Nephron progenitor cell (in vitro differentiated cells): Measurements from ENCODE around the gene CNTNAP2.

ENCODE experiments used
- DNase-seq: peaks from one replicate; pipeline ENCODE4 v3.0.0; 2021
- H3K27ac Mint-ChIP-seq: 2 replicates; pipeline ENCODE4 v1.8.0; 2021; ENCODE audit warnings: mild to moderate bottlenecking, moderate library complexity, mixed read lengths
- H3K27me3 Mint-ChIP-seq: 2 replicates; pipeline ENCODE4 v1.8.0; 2021; ENCODE audit warnings: mild to moderate bottlenecking, low read depth, mixed read lengths; ENCODE audit not compliant: poor library complexity
- H3K36me3 Mint-ChIP-seq: 2 replicates; pipeline ENCODE4 v1.8.0; 2021; ENCODE audit warnings: low read depth, mixed read lengths
- H3K4me1 Mint-ChIP-seq: 2 replicates; pipeline ENCODE4 v1.8.0; 2021; ENCODE audit warnings: mixed read lengths
- H3K4me3 Mint-ChIP-seq: 2 replicates; pipeline ENCODE4 v1.8.0; 2021; ENCODE audit warnings: mild to moderate bottlenecking, moderate library complexity, mixed read lengths
- H3K9me3 Mint-ChIP-seq: 2 replicates; pipeline ENCODE4 v1.8.0; 2021; ENCODE audit warnings: mild to moderate bottlenecking, moderate library complexity, mixed read lengths
- TF ChIP-seq, protein P1 (sequence below): fragments of 200-600 bp; sonication (generic); IDR thresholded peaks from 2 replicates; pipeline ENCODE4 v1.5.0; 2021; ENCODE audit warnings: antibody characterized with exemption

Gene CNTNAP2

DNA sequence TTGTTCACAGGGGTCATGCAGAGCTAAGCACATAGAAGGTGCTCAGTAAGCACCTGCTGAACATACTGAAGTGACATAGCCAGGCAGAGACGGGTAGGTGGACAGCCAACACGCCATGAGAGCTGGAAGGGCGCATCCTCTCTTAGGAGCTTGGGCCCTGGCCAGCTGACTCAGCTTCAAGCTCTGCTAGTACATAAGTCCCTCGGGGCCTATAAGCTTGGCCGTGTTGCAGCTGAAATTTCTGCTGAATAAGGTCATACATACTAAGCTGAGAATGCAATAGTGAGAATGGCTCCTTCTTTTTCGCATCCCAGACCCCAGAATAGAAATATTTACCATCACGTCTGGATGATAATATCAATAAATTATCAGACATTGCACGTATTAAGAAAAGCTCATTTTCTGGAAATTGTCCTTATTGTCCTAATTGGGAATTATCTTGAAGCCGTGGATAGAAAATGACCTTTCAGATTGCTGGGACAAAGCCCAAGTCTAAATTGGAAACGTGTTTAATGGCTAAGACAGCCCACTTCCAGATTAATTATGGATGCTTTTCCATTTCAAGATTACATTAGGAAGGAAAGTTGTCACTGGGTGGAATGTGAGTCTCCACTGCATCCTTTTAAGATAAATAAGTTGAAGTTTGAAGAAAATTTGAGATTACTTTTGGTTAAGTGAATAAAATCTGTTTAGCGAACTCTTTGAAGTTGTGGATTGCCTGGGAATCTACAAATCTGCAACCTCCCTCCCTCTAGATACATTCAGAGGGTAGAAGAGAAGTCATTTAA is 2186.9 kb downstream of the CNTNAP2 start:
- Mint-ChIP-seq H3K27ac (no peak overlapping the region), H3K4me1 (no peaks in the 10 kb centered on the region), H3K36me3 (no peaks in the 10 kb centered on the region), H3K27me3 (peaks cover 3% of the 10 kb centered on the region), H3K9me3 (no peaks in the 10 kb centered on the region), H3K4me3 (no peak overlapping the region)
- TF ChIP-seq, protein P1, sequence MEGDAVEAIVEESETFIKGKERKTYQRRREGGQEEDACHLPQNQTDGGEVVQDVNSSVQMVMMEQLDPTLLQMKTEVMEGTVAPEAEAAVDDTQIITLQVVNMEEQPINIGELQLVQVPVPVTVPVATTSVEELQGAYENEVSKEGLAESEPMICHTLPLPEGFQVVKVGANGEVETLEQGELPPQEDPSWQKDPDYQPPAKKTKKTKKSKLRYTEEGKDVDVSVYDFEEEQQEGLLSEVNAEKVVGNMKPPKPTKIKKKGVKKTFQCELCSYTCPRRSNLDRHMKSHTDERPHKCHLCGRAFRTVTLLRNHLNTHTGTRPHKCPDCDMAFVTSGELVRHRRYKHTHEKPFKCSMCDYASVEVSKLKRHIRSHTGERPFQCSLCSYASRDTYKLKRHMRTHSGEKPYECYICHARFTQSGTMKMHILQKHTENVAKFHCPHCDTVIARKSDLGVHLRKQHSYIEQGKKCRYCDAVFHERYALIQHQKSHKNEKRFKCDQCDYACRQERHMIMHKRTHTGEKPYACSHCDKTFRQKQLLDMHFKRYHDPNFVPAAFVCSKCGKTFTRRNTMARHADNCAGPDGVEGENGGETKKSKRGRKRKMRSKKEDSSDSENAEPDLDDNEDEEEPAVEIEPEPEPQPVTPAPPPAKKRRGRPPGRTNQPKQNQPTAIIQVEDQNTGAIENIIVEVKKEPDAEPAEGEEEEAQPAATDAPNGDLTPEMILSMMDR, result no peak
- peak; percentile 9 for DNase-seq

DNA sequence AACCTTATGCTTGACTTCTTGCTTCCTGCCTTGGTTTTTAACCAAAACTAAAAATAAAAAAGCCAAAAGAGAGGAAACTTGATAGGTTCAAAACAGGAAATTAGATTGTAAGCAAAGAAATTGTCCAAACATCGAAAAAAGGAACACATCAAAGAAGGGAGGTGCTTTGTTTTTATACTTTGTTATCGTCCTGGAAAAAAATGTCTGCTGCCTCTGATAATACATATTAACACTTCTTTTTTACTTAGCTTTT is 2187.4 kb downstream of the CNTNAP2 start:
- TF ChIP-seq, protein P1, result no peak
- DNase-seq, result no peak
- Mint-ChIP-seq H3K27me3 (peaks cover 3% of the 10 kb centered on the region), H3K36me3 (no peaks in the 10 kb centered on the region), H3K27ac (no peak overlapping the region), H3K9me3 (no peaks in the 10 kb centered on the region), H3K4me1 (no peaks in the 10 kb centered on the region), H3K4me3 (no peak overlapping the region)

DNA sequence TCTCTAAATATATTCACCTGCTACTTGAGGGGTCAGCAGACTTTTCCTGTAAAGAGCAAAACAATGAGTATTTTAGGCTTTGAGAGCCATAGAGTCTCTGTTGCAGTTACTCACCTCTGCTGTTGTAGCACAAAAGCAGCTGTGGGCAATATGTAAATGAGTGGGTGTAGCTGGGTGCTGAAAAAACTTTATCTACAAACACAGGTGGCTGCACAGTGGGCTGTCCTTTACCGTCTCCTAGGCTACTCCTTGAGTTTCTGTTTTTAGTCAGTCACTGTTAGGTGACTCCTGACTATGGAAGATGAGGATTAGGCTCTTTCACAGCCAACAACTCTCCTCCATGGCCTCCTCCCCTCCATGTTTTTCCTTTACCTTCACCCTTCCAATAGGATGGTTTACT is 2187.9 kb downstream of the CNTNAP2 start:
- Mint-ChIP-seq H3K4me3 (no peak overlapping the region), H3K36me3 (no peaks in the 10 kb centered on the region), H3K4me1 (no peaks in the 10 kb centered on the region), H3K27ac (no peak overlapping the region), H3K9me3 (no peaks in the 10 kb centered on the region), H3K27me3 (no peaks in the 10 kb centered on the region)
- no peak for DNase-seq
- TF ChIP-seq, protein P1, result no peak

DNA sequence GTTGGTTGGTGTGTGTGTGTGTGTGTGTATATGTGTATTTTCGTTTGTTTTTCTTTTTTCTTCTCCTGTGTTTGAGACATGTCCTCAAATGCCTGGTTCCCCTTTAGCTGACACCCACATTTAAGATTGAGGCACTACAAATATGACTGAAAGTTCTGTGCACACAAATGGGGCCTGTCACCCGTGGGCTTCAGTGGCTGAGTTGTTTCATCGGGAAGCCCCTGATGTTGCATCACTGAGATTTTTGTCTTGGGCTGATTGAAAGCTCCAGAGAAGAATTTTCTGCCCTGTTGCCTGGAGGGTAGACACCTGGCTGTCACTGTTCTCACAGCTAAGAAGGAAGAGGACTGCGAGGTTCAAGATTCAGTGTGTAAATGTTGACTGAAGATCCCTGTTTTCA is 2190.2 kb downstream of the CNTNAP2 start:
- H3K4me1 Mint-ChIP-seq, result no peaks in the 10 kb centered on the region
- H3K27ac Mint-ChIP-seq, result no peak overlapping the region
- H3K9me3 Mint-ChIP-seq, result no peaks in the 10 kb centered on the region
- H3K27me3 Mint-ChIP-seq, result peaks cover 6% of the 10 kb centered on the region
- H3K4me3 Mint-ChIP-seq, result no peak overlapping the region
- no peaks in the 10 kb centered on the region for H3K36me3 Mint-ChIP-seq
- DNase-seq, result no peak
- TF ChIP-seq, protein P1, result no peak

DNA sequence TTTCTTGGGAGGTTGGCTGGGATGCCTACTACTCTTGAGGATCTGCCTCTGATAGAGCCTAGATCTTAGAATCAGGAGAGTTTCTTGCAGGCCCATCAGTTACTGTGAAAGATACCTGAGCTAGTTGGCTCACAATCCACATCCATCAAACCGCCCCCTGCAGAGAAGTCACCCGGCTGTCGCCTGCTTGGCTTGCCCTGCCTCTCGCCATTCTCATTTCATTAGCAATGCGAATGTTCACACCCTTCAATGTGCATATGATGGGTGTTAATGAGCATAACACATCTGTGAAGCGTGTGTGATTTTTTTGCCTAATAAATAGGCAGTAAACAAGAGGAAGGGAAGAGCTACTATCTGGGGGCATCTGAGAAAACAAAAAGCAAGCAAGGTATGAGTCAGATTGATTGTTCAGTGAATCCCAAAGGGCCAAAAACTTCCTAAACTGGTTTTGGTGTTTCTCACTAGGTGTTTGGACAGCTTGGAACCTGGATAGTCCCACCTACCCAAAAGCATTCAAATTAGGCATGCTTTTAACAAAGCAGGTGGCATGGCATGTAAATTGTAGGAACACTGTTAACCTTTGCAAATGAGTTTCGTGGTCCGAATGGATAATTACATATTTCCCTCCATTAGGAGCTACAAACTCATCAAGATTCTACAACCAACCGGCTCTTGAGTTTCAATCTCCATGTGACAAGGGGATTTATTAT is 2201.7 kb downstream of the CNTNAP2 start:
- H3K9me3 Mint-ChIP-seq, result peaks cover 11% of the 10 kb centered on the region
- H3K4me1 Mint-ChIP-seq, result peaks cover 12% of the 10 kb centered on the region
- no peak for DNase-seq
- no peak overlapping the region for H3K4me3 Mint-ChIP-seq
- H3K27ac Mint-ChIP-seq, result no peak overlapping the region
- H3K36me3 Mint-ChIP-seq, result no peaks in the 10 kb centered on the region
- TF ChIP-seq, protein P1, result no peak
- H3K27me3 Mint-ChIP-seq, result peaks cover 9% of the 10 kb centered on the region

DNA sequence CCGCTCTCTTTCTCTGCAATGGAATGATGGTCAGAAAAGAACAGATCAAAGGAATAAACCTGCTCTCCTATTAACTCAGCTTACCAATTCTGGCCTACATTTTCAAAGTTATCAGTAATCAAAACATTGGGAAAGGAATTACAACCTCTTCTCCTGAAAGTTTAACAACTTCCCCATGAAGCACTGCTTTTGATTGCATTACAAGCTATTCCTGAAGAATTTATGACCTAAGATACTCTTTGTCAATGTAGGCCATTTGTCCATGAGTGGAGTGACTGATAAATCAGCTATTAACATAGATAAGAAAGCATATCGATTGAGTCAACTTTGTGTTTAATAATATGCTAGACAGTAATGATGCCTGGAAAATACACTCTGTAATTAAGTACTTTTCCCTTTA is 2202.2 kb downstream of the CNTNAP2 start:
- no peak overlapping the region for H3K4me3 Mint-ChIP-seq
- H3K4me1 Mint-ChIP-seq, result peaks cover 12% of the 10 kb centered on the region
- TF ChIP-seq, protein P1, result no peak
- H3K36me3 Mint-ChIP-seq, result no peaks in the 10 kb centered on the region
- H3K27me3 Mint-ChIP-seq, result peaks cover 9% of the 10 kb centered on the region
- peaks cover 10% of the 10 kb centered on the region for H3K9me3 Mint-ChIP-seq
- no peak for DNase-seq
- H3K27ac Mint-ChIP-seq, result no peak overlapping the region
